GM21737 (cell line): Measurements from ENCODE around the gene DNAH11.
A peak's percentile ranks its signal among the peaks of the same experiment; 100 is the strongest.
"Not testable (repeated sequence)": the region's sequence is repeated elsewhere in the genome, so short reads cannot be mapped to it uniquely, and the experiment has no call there.

Experiments used
- ATAC-seq: cut with Tn5 transposase; IDR thresholded peaks from one replicate; pipeline ENCODE4 v1.9.1; 2021; ENCODE audit warnings: mild to moderate bottlenecking, moderate library complexity; ENCODE audit not compliant: unreplicated experiment

Gene DNAH11

DNA sequence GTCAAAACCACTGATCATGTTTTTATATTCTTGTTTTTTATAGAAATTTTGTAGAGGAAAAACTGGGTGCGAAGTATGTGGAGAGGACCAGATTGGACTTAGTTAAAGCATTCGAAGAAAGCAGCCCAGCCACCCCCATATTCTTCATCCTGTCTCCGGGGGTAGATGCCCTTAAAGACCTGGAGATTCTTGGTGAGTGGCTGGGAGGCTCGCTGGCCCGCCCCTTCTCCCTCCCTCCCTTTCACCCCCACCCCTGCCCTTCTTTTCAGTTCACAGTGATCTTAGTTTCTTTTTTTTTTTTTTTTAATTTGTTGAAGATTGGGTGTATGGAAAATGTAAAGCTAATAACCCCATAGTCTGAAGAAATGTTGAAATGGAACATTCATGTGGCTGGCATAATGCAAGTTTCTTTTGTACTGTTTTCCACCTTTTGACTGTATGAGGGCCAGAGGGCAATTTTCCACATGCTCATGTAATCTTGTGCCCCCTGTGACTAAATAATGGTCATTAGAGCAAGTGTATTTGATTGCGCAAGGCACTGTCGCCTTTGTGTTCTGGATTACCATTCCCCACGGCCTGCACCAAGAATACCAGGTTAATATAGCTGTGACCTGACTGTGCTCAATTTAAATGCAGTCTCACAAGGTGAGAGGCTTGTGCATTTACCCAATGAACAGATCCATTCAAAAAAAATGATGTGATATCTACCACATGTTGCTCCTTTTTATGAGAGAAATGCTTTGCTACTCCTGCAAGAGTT, 325.2 kb downstream of the DNAH11 start:
- ATAC-seq, result no peak

DNA sequence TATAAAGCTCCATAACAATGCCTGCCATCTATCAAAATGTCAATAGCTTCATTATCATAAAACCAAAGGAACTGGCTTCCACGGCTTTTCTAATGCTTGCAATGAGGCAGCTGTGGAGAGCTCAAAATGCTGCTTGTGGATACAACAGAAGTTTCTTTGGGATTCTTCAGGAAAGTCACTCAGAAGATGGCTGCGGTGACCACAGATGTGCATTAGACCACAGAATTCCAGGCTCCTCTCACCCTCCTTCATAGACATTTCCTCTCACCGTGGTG, 325.7 kb downstream of the DNAH11 start:
- ATAC-seq, result no peak

DNA sequence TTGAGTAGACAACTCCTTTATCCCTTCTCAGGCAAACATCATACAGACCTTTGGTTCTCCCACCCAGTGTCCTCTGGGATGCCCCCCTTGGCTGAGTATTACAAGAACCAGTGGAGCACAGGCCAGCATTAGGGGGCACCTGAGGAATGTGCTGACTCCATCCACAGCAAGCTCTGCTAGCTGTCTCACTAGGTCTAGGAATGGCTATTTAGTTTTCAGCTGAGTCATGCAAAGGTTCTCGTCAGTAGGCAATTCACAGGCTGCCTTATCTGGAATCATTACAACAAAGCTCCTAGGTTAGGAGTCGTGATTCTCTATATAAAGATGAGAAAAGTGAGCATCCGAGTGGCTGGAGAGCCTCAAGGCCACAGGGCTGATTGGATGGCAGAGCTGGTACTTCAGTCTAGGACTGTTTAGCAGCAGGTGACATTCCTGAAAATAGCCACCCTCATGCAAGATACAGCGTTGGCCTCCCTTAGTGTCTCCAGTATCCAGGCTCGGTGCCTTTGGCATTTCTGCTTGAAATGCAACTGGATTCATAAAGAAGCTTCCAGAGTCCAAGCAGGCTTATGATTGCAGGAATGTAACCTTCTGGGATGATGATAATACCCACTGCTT, 327.1 kb downstream of the DNAH11 start:
- ATAC-seq, result no peak

DNA sequence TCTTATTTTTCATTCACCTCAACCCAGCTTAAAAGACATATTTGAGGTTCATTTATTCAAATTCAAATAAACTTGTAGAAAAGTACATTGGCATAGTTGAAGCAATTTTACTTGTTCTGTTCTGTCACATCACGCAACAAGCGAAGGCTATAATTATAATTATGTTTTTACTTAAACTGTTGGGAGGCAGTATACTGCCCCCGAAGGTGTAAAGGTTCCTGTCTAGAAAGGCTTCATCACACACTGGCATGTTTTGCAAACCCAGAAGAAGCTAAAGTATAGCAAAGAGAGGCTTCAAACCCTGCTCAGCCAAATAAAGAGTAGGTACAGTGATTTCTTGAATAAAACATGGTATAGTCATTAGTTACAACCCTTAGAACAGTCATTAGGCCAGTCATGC, 340.2 kb downstream of the DNAH11 start:
- no peak for ATAC-seq

DNA sequence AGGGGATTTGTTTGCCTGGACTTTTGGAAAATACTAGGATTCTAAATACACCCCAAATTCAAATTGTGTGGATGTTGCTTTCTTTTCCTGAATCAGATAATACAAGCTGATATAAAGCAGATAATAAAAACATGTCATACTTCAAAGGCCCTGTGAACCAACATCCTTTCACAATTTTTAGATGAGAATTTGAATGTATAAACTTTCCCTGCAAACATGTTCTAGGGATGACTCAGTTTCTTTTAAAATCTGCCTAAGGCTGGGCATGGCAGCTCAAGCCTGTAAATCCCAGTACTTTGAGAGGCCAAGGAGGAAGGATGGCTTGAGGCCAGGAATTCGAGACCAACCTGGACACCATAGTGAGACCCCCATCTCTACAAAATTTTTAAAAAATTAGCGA, 340.7 kb downstream of the DNAH11 start:
- ATAC-seq, result not testable (repeated sequence)

DNA sequence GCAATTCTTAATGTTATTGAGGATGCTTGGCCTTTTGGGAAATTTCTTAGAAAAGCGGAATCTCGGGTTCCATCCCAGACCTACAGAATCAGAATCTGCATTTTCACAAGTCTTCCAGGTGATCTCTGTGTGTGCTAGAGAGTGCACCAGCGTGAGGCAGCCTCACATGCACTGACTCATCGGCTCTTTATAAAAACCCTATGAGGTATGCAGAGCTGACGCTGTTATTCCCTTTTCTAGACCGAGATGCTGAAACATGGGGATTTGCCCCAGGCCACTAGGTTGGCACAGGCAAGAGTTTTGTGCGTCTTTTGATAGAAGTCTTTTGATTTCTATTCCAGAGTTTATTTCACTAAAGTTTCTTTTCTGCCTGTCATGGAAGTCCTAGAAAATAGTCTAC, 341.7 kb downstream of the DNAH11 start:
- ATAC-seq, result no peak

DNA sequence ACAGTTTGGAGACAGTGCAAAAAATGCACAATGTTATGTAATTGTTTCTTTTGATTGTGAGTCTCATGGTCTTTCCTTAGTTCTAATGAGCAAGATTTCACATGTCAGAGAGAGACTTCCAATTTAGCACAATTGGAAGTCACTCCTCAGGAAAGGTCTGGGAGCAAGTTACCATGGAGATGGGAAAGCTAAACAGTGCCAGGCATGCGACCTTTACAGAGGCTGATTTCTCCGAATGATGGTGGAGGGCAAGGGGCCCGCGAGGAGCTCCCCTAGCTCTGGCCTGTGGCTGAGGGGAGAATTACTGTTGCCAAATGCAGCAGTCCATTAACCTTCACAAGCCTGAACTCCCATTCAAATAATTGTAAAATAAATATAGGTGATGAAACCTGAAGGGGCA, 343.6 kb downstream of the DNAH11 start:
- no peak for ATAC-seq

DNA sequence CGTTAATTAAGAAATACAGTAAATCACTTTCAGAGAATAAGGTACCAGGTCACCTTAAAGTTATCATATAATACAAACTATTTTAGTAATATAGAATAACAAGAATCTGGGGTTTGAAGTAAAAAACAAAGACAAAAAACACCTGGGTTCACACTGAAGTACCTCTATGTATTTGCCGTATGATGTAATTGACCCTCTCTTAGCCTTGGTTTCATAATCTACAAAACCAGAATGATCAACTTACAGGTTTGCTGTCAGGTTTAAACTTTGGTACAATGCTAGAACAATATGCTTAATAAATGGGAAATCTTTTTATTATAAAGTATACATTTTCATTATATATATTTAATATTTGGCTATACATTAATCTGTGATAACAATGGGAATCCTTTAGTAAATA, 344.5 kb downstream of the DNAH11 start:
- no peak for ATAC-seq

DNA sequence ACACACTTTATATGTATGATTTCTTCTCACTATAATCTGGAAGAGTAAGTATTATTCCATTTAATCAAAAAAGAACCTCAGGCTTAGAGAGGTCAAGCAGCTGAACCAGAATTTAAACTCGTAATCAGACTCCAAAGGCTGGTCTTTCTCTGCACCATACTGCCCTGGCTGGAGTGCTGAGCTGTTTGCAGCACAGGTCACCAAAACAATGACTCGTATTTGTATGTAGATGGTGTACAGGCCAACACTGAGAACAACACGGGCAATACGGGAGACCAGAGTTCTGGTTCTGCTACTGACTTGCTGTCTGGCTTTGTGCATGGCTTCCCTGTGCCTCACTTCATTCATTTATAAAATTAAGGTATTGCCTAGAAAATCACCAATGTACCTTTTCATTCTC, 344.9 kb downstream of the DNAH11 start:
- ATAC-seq, result no peak

DNA sequence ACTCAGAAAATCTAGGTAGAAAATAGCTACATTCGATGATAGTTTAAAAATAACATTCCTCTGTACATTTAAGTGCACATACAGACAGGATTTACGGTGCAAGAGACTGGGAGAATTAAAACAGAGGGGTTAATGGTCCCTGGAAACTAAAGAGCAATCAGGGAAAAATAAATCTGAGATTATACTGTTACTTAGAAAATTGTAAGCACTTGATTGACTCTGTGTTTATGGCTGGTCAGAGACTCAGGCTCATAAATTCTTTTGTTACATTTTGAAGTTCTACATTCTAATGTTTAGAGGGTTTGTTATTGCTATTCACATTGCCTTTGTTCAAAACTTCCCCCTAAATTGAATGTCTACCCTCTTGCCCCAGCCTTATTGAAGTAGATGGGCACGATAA, 348.5 kb downstream of the DNAH11 start:
- ATAC-seq, result no peak

DNA sequence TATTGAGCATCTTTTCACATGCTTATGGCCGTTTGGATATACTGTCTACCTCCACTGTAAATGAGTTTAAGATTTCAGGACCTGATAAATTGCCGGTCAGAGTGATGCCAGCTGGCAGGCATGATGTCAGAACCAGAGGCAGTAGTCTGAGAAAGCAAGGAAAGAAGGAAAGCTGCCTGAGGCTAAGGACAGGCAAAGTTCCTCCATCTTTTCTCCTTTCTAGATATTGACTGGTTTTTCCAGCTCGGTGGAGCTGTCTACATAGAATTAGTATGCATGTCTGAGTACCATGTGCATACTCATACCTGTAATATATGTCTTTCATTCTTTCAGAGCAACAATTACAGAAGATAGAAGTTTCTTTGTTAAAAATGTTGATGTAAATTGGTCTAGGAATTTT, 350.6 kb downstream of the DNAH11 start:
- no peak for ATAC-seq

DNA sequence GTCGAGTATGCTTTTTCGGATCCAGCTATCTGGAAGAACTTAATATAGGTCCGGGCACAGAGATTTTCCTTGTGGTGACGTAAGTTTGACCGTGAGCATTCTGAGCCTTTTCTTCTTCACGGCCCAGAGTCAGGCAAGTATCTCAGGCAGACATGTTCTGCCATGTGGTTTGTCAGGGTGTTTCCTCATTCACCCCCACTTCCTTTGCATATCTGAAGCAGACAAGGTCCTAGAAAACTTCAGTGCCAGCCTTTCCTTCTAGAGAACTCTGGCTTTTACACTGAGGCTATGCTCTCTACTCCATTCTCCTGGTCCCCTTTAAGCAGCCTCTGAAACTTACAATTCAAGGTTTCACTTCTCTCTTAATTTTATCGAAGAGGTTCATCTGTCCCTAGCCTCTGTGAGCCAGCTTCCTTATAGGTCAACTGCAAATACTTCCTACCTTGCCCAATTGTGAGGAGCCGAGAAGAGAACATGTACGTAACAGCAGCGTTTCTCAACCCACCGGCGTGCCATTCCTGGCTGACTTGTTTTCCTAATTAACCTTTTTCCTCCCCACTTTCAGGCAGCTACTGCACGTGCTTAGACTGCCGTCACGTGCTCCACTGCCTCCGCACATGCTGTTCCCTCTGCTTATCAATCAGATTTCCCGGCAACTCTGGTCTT, 355.6 kb downstream of the DNAH11 start:
- peak; percentile 90 for ATAC-seq

DNA sequence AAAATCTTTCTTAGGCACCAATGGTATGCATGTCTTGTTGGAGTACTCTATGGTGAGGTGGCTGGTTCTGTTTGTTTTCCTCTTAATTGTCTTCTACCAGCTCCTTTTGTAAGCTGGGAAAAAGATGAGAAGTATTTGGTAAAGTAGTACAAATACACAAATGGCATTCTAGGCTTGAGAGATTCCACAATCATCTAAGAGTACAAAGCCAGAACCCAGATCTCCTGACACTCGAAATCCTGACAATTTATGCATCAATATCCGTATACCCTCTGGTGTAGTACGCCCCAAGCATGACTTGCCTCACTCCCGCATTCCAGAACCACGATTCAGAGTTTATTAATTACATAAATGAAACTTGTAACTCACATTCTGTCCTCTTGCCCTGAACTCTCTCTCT, 359.4 kb downstream of the DNAH11 start:
- no peak for ATAC-seq

DNA sequence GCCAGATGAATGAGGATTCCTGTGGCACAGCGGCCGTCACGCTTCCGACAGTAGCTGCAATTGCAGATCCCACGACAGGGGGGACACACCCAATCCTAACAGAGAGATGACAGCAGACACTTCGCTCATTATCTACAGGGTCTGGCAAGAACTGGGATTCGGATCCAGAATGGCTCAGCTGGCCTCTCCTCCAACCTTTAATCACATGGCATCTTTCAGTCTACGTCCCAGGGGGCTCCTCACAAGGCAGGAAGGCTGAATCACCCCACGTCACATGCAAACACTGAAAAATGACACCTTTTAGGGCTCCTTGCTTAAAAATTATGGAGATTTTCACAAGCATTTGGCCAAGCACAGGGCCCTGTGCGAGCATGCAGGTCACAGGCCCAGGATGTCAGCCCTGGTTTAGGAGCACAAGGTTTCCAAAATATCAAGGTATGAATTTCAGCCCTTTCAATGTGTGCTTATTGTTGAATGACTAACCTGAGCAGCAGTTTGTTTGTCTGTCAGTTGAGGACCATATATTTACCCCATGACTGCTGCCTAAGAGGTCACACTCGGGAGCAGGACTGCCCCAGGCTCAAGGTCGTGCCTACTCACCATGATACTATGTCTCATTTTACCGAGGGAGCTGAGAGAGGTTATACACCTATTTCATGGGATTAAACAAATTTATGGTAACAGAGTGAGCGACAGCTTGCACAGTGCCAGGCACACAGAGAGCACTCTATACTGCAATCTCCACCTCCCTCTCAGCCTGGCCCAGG, 360.4 kb downstream of the DNAH11 start:
- no peak for ATAC-seq

DNA sequence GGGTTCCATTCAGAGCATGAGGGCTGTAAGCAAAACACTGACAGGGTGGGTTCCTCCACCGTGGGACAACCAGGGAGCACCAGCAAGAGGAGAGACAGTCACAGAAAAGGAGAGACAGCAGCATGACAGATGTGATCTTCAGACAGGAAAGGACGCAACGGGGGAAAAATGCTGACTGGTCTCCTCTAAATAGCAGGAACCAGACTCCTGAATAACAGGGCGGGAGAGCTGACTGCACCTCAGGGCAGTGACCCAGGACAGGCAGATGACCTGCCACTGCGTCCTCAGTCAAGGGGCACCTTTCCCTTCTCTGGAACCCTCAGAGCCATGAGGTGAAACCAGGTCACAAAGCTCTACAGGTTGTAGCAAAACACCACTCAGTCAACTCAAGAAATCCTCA, 365.9 kb downstream of the DNAH11 start:
- no peak for ATAC-seq

DNA sequence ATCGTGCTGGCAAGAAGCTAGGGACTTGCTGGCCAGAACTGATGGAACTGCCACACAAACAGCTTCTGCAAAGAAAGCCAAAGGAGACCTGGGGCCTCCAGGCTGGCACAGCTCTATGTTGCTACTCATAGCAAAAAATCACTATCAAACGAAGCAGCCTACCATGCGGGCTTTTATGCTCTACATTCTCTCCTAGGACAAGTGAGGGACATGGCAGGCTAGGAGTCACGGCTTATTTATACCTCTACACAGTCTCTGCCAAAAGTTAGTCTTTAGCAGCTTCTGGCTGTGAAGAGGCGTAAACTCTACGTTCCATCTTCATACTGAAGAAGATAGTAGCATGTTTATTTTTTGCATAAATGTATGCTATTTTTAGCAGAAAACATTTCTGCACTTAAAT, 367.4 kb downstream of the DNAH11 start:
- ATAC-seq, result no peak

DNA sequence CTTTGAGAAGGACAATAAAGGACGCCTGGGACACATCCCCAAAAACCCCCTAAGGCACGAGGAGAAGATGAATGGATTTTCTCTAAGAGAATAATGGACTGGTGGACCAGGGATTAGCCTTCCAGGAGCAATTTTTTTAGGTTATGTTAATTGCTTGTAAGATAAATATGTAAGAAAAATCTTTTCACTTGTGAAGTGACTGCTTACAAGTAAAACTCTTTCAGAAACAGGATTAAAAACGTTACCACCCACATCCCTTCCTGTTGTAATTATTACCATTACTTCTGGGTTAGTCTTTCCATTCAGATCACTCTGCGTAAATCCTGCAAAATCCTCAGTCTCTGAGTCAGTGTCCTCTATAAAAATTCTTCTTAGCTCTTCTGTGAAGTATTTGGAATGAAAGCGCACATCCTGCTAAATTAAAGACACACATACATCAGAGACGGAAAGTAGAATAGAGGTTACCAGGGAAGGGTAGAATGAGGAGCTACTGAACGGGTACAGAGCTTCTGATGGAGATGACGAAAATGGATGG, 368.6 kb downstream of the DNAH11 start:
- ATAC-seq, result no peak

DNA sequence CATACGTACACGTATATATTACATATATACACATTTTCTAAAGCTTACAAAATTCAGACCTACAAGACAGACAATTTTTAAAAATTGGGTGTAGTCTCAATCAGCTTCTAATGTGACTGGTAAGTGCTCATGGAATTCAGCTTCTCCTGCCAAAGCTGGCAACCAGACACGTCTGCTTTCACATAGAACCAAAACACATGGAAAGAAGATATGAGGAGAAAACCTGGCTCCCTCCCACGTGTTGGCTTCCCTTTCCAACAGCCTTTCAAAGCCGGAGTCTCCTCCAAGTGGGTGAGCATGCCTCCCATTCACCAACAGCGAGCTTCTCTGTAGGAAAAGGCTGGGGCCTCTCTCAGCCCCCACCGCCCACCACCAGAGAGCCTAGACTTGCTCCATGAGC, 369.5 kb downstream of the DNAH11 start:
- no peak for ATAC-seq

DNA sequence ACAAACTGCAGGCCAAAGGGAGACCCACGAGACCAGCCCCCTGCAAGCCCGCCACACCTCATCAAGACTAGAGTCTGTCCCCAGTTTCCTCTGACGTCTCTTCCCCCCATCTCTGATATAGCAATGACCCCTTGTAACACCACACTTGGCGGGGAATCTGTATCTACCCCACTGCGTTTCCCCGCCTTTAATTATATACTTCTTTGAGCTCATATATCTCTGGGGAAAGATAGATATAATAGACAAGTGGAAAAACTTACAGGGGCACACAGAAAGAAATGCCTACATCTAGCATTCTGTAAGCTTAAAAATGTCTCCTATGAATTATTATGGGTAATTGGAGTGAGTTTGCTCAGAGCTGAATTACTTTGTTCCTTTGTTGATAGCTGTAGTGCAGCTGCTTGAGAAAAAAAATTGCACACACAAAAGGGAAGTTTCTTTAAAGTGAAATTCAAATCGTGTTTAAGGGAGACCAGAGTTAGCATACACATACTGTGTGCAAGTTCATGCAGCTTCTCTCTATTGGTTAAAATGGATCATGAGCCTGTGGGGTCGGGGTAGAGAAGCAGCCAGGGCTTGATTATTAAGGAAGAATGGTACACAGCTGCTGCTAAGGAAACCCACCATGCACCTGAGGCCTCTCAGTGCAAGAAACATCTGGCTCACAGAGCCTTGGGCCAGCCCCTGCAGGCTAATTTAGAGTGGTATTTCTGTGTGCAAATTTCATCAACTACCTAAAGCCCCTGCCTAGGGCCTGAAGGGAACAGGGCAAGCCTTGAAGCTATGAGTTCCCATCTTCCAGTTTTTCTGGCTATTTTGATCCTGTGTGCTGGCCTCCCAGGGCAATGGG, 370.3 kb downstream of the DNAH11 start:
- no peak for ATAC-seq

DNA sequence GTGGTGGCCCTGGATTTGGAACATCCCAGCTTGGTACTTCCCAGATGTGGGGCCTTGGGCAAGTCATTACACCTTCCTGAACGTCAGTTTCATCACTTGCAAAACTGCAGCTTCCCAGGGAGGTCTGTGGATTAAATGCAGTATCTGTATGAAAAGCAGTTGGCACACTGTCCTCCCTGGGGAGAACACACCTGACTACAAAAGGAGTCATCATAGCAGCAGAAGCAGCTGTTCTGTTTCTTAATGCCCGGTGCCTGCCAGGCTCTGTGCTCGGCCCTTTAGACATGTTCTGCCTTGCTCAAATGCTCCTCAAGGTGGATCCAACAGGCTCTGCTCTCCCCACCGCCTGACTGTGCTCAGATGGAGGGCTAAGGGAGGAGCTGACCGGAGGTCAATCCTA, 371.8 kb downstream of the DNAH11 start:
- no peak for ATAC-seq

DNA sequence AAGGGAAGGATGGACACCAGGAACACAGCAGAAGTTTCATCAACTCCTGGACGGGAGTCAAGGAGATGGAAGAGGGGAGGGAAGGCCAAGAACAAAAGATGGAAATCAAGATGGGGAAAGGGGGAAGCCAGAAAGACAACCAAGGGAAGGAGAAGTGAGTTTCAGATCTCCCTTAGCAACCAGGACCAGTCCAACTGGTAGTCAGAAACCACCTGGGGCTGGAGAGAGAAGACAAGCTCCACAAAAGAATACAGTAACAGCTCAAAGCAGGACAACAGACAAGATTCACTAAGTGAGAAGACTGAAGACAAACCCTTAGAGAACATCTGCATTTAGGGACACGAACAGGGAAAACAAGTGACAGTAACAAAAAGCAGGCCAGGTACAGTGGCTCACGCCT, 372.3 kb downstream of the DNAH11 start:
- no peak for ATAC-seq
